Measurements from ENCODE around the gene ZNF385B. TPM values are rescaled to one million over a fixed set of nuclear protein-coding genes. Genes with fewer than 3 reads are reported as not detected.

The ZNF385B gene
- total and polyA plus RNA-seq, 8 donors, result 4.6 to 51.3 (median 6.1) TPM

DNA sequence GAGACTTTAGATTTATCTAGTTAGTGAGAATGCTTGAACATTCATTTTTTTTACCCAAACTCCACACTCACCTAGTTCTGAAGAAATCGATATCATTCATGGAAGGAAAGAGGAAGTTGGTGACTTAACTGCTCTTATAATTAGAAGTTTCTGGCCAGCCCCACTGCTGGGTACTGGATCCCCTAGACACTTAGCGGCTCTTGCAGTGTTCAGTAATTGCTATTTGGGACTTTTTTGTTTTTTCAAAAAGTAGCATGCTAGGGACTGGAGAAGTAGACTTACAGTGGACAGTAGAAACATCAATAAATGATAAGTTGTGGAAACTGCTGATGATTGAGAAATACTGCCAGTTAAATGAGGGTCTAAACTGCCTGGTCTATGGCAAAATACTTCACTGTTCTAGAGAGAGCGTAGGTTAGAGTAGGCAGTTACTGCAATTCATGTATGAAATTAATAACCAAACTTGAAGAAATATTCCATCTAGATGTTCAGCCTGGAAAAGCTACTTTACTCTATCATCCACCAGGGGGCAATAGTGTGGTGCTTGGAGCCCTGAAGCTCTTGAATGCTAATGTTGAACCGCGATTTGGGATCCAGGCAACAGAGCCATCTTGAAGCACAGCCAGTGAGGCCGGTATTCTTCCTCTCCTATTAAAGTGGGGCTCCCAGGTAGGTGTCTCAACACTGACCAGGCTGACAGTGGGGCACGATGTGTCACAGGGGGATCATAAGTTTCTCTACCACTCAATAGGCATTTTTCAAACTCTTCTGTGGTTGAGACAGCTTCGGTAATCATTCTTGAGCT lies 450.7 kb downstream of the ZNF385B start:
- intact Hi-C loops (cut with DNase I), result no loop called here
- Histone ChIP-seq H3K27me3 (no peaks in the 10 kb centered on the region), H3K9me3 (no peaks in the 10 kb centered on the region), H3K36me3 (no peaks in the 10 kb centered on the region), H3K4me3 (no peak overlapping the region), H3K4me1 (no peaks in the 10 kb centered on the region), H3K27ac (no peak overlapping the region)
- peak; percentile 67 to 74 for TF ChIP-seq CTCF (IDR thresholded peaks at IDR 0.05)
- ATAC-seq, result peak; percentile 97
- peak in 2 of 4 donors; percentile 37 to 74 for DNase-seq

DNA sequence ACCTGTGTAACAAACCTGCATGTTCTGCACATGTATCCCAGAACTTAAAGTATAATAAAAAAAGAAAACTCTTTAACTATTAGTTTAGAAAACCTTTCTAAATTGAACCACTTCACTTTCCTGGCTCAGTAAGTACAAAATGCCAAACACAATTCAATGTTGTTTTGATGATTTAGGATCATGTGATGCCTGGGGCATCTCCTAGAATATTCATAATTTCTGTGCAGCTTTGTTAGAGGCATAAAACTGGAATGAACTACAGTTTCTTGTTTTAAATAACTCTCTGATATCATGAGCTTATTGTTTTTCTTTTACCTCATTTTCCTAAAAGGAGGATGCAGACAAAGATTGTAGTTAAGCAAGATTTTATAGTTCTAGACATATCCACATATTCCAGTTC lies 457.8 kb downstream of the ZNF385B start:
- intact Hi-C loops (cut with DNase I), result no loop called here
- Histone ChIP-seq H3K36me3 (no peaks in the 10 kb centered on the region), H3K4me3 (no peak overlapping the region), H3K27me3 (no peaks in the 10 kb centered on the region), H3K9me3 (no peaks in the 10 kb centered on the region), H3K4me1 (no peaks in the 10 kb centered on the region), H3K27ac (no peak overlapping the region)
- ATAC-seq (no peak), DNase-seq (no peak)
- TF ChIP-seq CTCF (IDR thresholded peaks at IDR 0.05), result no peak

DNA sequence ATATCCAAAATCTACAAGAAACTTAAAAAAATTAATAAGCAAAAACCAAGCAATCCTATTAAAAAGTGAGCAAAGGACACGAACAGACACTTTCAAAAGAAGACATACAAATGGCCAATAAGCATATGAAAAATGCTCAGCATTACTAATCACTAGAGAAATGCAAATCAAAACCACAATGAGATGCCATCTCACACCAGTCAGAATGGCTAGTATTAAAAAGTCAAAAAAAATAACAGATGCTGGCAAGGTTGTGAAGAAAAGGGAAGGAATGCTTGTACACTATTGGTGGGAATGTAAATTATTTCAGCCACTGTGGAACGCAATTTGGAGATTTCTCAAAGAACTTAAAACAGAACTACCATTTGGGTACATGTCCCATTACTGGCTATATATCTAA lies 467.9 kb downstream of the ZNF385B start:
- H3K4me1 ChIP-seq, result no peaks in the 10 kb centered on the region
- intact Hi-C loops (cut with DNase I), result no loop called here
- ATAC-seq (no peak), DNase-seq (no peak)
- no peak overlapping the region for H3K4me3 ChIP-seq
- H3K36me3 ChIP-seq, result no peaks in the 10 kb centered on the region
- H3K27me3 ChIP-seq, result no peaks in the 10 kb centered on the region
- H3K9me3 ChIP-seq, result no peaks in the 10 kb centered on the region
- TF ChIP-seq CTCF (IDR thresholded peaks at IDR 0.05), result no peak
- no peak overlapping the region for H3K27ac ChIP-seq

Small RNA genes lying within 50 kb of the gene (microRNA-seq; reads per million reads assigned to microRNA genes)
- 0 to 0.14 reads per million in 2 donors for gene MIR1258

Other genes starting within 250 kb of the ZNF385B start
- 10 to 100 TPM; 13.9 to 16.0 TPM for gene CWC22, start 145.7 kb upstream of the ZNF385B start, total RNA-seq
- gene CWC22, start 145.7 kb upstream of the ZNF385B start, polyA plus RNA-seq (ENCODE audit: insufficient read length in 6 of 6), result 10 to 100 TPM; 33.7 to 42.8 (median 40.1) TPM